Peyer's patch (tissue), 4 donors: ENCODE measurements around the gene VWA5A. TPM values are rescaled to one million over a fixed set of nuclear protein-coding genes. Genes with fewer than 3 reads are reported as not detected.

Experiments used
- DNase-seq, 3 donors: peaks; one replicate each; pipeline ENCODE4 v3.0.0-alpha.2; 2017 to 2019
- H3K27ac ChIP-seq, 4 donors: fragments of 200-600 bp; sonication (generic); one replicate each; pipeline ENCODE4 v1.5.1; 2016 to 2019
- H3K27me3 ChIP-seq, 2 donors: fragments of 200-600 bp; sonication (generic); one replicate each; pipeline ENCODE4 v1.5.1; 2019
- H3K36me3 ChIP-seq, 3 donors: fragments of 200-600 bp; sonication (generic); one replicate each; pipeline ENCODE4 v1.5.1; 2016 to 2019
- H3K4me1 ChIP-seq, 4 donors: fragments of 200-600 bp; sonication (generic); one replicate each; pipeline ENCODE4 v1.5.1; 2016 to 2019
- H3K4me3 ChIP-seq, 4 donors: fragments of 200-600 bp; sonication (generic); 1 replicate in 3 of 4; 2 replicates in 1 of 4; pipeline ENCODE4 v1.5.1; 2016 to 2019; ENCODE audit warnings: mild to moderate bottlenecking in 1 of 4
- H3K9me3 ChIP-seq, 4 donors: fragments of 200-600 bp; sonication (generic); one replicate each; pipeline ENCODE4 v1.5.1; 2016 to 2019; ENCODE audit warnings: mild to moderate bottlenecking in 1 of 4
- CTCF ChIP-seq, 6 experiments: fragments of 450-650 bp in 4 of 6; fragments of 200-600 bp in 2 of 6; sonication (generic) in 1 of 6; IDR thresholded peaks; one replicate each; pipeline ENCODE4 v1.5.1; 2017 to 2019; ENCODE audit warnings: antibody characterized with exemption in 6 of 6, mild to moderate bottlenecking in 3 of 6, moderate library complexity in 1 of 6
- POLR2A ChIP-seq, 2 donors: fragments of 450-650 bp; IDR thresholded peaks; one replicate each; pipeline ENCODE4 v1.5.1; 2017; ENCODE audit warnings: antibody characterized with exemption in 2 of 2, mild to moderate bottlenecking in 2 of 2, moderate library complexity in 2 of 2
- total RNA-seq, 4 donors: library from RNA; depleted of rRNA; stranded (reverse); fragments of >200 nt; gene quantifications; one replicate each; pipeline ENCODE4 v1.1.0, GENCODE V29; 2016

The VWA5A gene
- total RNA-seq, 4 donors from 2014 or later = 45.2 to 83.4 (median 62.6) TPM

GRCh38 chr11:124176925-124177715 is 61.9 kb downstream of the VWA5A start:
- no peaks in the 10 kb centered on the region for H3K36me3 ChIP-seq
- no peak for DNase-seq
- H3K27me3 ChIP-seq = no peaks in the 10 kb centered on the region
- TF ChIP-seq CTCF (IDR thresholded peaks at IDR 0.05) = no peak
- no peak overlapping the region for H3K27ac ChIP-seq
- no peak overlapping the region for H3K4me3 ChIP-seq
- no peaks in the 10 kb centered on the region for H3K9me3 ChIP-seq
- H3K4me1 ChIP-seq = no peaks in the 10 kb centered on the region

- TF ChIP-seq CTCF (IDR thresholded peaks at IDR 0.05) = no peak
- TF ChIP-seq POLR2A (IDR thresholded peaks at IDR 0.05) = no peak
- Histone ChIP-seq H3K27ac (no peak overlapping the region), H3K4me3 (no peak overlapping the region)
Observed at GRCh38 chr11:124179310-124179709, 64.1 kb downstream of the VWA5A start.

GRCh38 chr11:124183068-124183467 is 67.8 kb downstream of the VWA5A start, which contains the start of gene OR10D3:
Gene OR10D3 (plus strand): TSS chr11:124183345. CDS start chr11:124185270, 1,925 bp downstream.
- Histone ChIP-seq H3K4me3 (no peak within 1 kb of the TSS), H3K4me1 (no peaks in the 10 kb centered on the region), H3K36me3 (no peaks in the 10 kb centered on the region), H3K27me3 (no peaks in the 10 kb centered on the region), H3K9me3 (no peaks in the 10 kb centered on the region), H3K27ac (no peak within 1 kb of the TSS)
- TF ChIP-seq POLR2A (IDR thresholded peaks at IDR 0.05) = no peak
- no peak for TF ChIP-seq CTCF (IDR thresholded peaks at IDR 0.05)
- no peak for DNase-seq

More at GRCh38 chr11:124179310-124179709, 64.1 kb downstream of the VWA5A start:
- H3K4me1 ChIP-seq = no peaks in the 10 kb centered on the region
- no peak for DNase-seq
- H3K36me3 ChIP-seq = no peaks in the 10 kb centered on the region
- no peaks in the 10 kb centered on the region for H3K27me3 ChIP-seq
- H3K9me3 ChIP-seq = no peaks in the 10 kb centered on the region

GRCh38 chr11:124190298-124191139 is 75.3 kb downstream of the VWA5A start:
- Histone ChIP-seq H3K27me3 (no peaks in the 10 kb centered on the region), H3K4me1 (peaks cover 0 to 6% (median 0%) of the 10 kb centered on the region in 4 donors), H3K27ac (no peak overlapping the region), H3K9me3 (no peaks in the 10 kb centered on the region), H3K4me3 (no peak overlapping the region), H3K36me3 (no peaks in the 10 kb centered on the region)
- no peak for TF ChIP-seq POLR2A (IDR thresholded peaks at IDR 0.05)
- no peak for TF ChIP-seq CTCF (IDR thresholded peaks at IDR 0.05)
- no peak for DNase-seq

GRCh38 chr11:124193221-124194010 is 78.2 kb downstream of the VWA5A start:
- Histone ChIP-seq H3K4me3 (no peak overlapping the region), H3K27ac (no peak overlapping the region), H3K4me1 (peaks cover 0 to 6% (median 0%) of the 10 kb centered on the region in 4 donors), H3K27me3 (no peaks in the 10 kb centered on the region), H3K36me3 (no peaks in the 10 kb centered on the region), H3K9me3 (no peaks in the 10 kb centered on the region)
- TF ChIP-seq CTCF (IDR thresholded peaks at IDR 0.05) (no peak), POLR2A (IDR thresholded peaks at IDR 0.05) (no peak)
- DNase-seq = no peak
